Measurements from ENCODE around the gene TBCA. TPM values are rescaled to one million over a fixed set of nuclear protein-coding genes. Genes with fewer than 3 reads are reported as not detected.

The TBCA gene
- total RNA-seq, 1 experiment from 2014 or later, result 119 TPM

- Histone ChIP-seq H3K9ac (ENCODE audit: low read length) (no peak overlapping the region), H3K4me2 (ENCODE audit: low read length) (no peak overlapping the region), H3K27ac (ENCODE audit: low read length) (no peak overlapping the region), H3K79me2 (ENCODE audit: low read length) (no peaks in the 10 kb centered on the region), H3K4me3 (ENCODE audit: low read length) (no peak overlapping the region), H4K20me1 (ENCODE audit: low read length) (no peaks in the 10 kb centered on the region), H3K4me1 (ENCODE audit: insufficient read depth, low read length) (no peaks in the 10 kb centered on the region), H3K9me3 (ENCODE audit: low read length) (no peaks in the 10 kb centered on the region), H3K9me2 (replicated peaks; ENCODE audit: low read length) (no peaks in the 10 kb centered on the region), H2AFZ (ENCODE audit: low read length) (no peak overlapping the region), H3F3A (ENCODE audit: low read length, unreplicated experiment) (no peaks in the 10 kb centered on the region), H3K27me3 (ENCODE audit: low read length) (peaks cover 14% of the 10 kb centered on the region), H3K36me3 (ENCODE audit: low read depth, low read length) (no peaks in the 10 kb centered on the region)
- intact Hi-C loops (cut with micrococcal nuclease), result no loop called here
- ChIA-PET CTCF (no interaction called here), POLR2A (ENCODE audit: unreplicated experiment) (no interaction called here)
- no TSS peak for BruUV-seq (replicated peaks)
- no peak for TF ChIP-seq CTCF (conservative IDR thresholded peaks at IDR 0.05; ENCODE audit: low read depth, low read length)
- no peak for TF ChIP-seq EZH2phosphoT487 (IDR thresholded peaks at IDR 0.05; ENCODE audit: borderline replicate concordance, low read length)
- TF ChIP-seq EZH2 (IDR thresholded peaks at IDR 0.05; ENCODE audit: low read length, unreplicated experiment), result no peak
- DNase-seq (no peak), ATAC-seq (no peak)
Measured at GRCh38 chr5:77797136-77797535, 21.0 kb upstream of the TBCA start.

GRCh38 chr5:77795846-77796245 lies 19.7 kb upstream of the TBCA start:
- no peaks in the 10 kb centered on the region for H3K9me2 ChIP-seq (replicated peaks; ENCODE audit: low read length)
- H3K27me3 ChIP-seq (ENCODE audit: low read length), result peaks cover 14% of the 10 kb centered on the region
- TF ChIP-seq CTCF (conservative IDR thresholded peaks at IDR 0.05; ENCODE audit: low read depth, low read length) (no peak), EZH2phosphoT487 (IDR thresholded peaks at IDR 0.05; ENCODE audit: borderline replicate concordance, low read length) (no peak), EZH2 (IDR thresholded peaks at IDR 0.05; ENCODE audit: low read length, unreplicated experiment) (no peak)
- H2AFZ ChIP-seq (ENCODE audit: low read length), result no peak overlapping the region
- ATAC-seq (no peak), DNase-seq (no peak)
- H3K36me3 ChIP-seq (ENCODE audit: low read depth, low read length), result no peaks in the 10 kb centered on the region
- no peaks in the 10 kb centered on the region for H3K4me1 ChIP-seq (ENCODE audit: insufficient read depth, low read length)
- no peak overlapping the region for H3K4me3 ChIP-seq (ENCODE audit: low read length)
- no peak overlapping the region for H3K9ac ChIP-seq (ENCODE audit: low read length)
- H3K27ac ChIP-seq (ENCODE audit: low read length), result no peak overlapping the region
- H3K4me2 ChIP-seq (ENCODE audit: low read length), result no peak overlapping the region
- no peaks in the 10 kb centered on the region for H3K9me3 ChIP-seq (ENCODE audit: low read length)
- no peaks in the 10 kb centered on the region for H4K20me1 ChIP-seq (ENCODE audit: low read length)
- H3F3A ChIP-seq (ENCODE audit: low read length, unreplicated experiment), result no peaks in the 10 kb centered on the region
- no peaks in the 10 kb centered on the region for H3K79me2 ChIP-seq (ENCODE audit: low read length)
- ChIA-PET POLR2A (ENCODE audit: unreplicated experiment) (no interaction called here), CTCF (no interaction called here)
- no TSS peak for BruUV-seq (replicated peaks)
- intact Hi-C loops (cut with micrococcal nuclease), result no loop called here

GRCh38 chr5:77795268-77795667 lies 19.1 kb upstream of the TBCA start:
- H3K4me3 ChIP-seq (ENCODE audit: low read length), result no peak overlapping the region
- H3K4me2 ChIP-seq (ENCODE audit: low read length), result no peak overlapping the region
- no peak overlapping the region for H2AFZ ChIP-seq (ENCODE audit: low read length)
- DNase-seq (no peak), ATAC-seq (no peak)
- H3K4me1 ChIP-seq (ENCODE audit: insufficient read depth, low read length), result no peaks in the 10 kb centered on the region
- H4K20me1 ChIP-seq (ENCODE audit: low read length), result no peaks in the 10 kb centered on the region
- POLR2A ChIA-PET (ENCODE audit: unreplicated experiment), result no interaction called here
- H3K27me3 ChIP-seq (ENCODE audit: low read length), result peaks cover 14% of the 10 kb centered on the region
- intact Hi-C loops (cut with micrococcal nuclease), result no loop called here
- no peaks in the 10 kb centered on the region for H3K36me3 ChIP-seq (ENCODE audit: low read depth, low read length)
- TF ChIP-seq CTCF (conservative IDR thresholded peaks at IDR 0.05; ENCODE audit: low read depth, low read length) (no peak), EZH2 (IDR thresholded peaks at IDR 0.05; ENCODE audit: low read length, unreplicated experiment) (no peak), EZH2phosphoT487 (IDR thresholded peaks at IDR 0.05; ENCODE audit: borderline replicate concordance, low read length) (no peak)
- no peak overlapping the region for H3K27ac ChIP-seq (ENCODE audit: low read length)
- H3K79me2 ChIP-seq (ENCODE audit: low read length), result no peaks in the 10 kb centered on the region
- no peaks in the 10 kb centered on the region for H3K9me3 ChIP-seq (ENCODE audit: low read length)
- BruUV-seq (replicated peaks), result no TSS peak
- no peaks in the 10 kb centered on the region for H3F3A ChIP-seq (ENCODE audit: low read length, unreplicated experiment)
- no peak overlapping the region for H3K9ac ChIP-seq (ENCODE audit: low read length)
- CTCF ChIA-PET, result no interaction called here
- H3K9me2 ChIP-seq (replicated peaks; ENCODE audit: low read length), result no peaks in the 10 kb centered on the region
